Natural killer cell (primary cell): ENCODE results near the gene KLHDC10. TPM values are rescaled to one million over a fixed set of nuclear protein-coding genes. Genes with fewer than 3 reads are reported as not detected.

Source experiments
- ATAC-seq, 3 donors: fragments of 150-1000 bp in 2 of 3; fragments of 200-7000 bp in 1 of 3; cut with Tn5 transposase; 1 replicate in 1 of 3; 2 replicates in 2 of 3; pipeline ENCODE4 v1.10.0; 2021; ENCODE audit warnings: mild to moderate bottlenecking in 2 of 3, moderate library complexity in 2 of 3
- DNase-seq, 2 donors: peaks; one replicate each; pipeline versions ENCODE4 v3.0.0 to v3.0.0-alpha.2; 2013 to 2021; ENCODE audit warnings: mixed read lengths in 1 of 2
- H3K27ac ChIP-seq: one replicate; pipeline ENCODE4 v1.5.1; 2013; ENCODE audit warnings: mild to moderate bottlenecking, low read length
- H3K27me3 ChIP-seq: one replicate; pipeline ENCODE4 v1.6.1; 2013; ENCODE audit warnings: low read length; ENCODE audit not compliant: control insufficient read depth, insufficient read depth
- H3K36me3 ChIP-seq: one replicate; pipeline ENCODE4 v1.6.1; 2013; ENCODE audit warnings: low read length; ENCODE audit not compliant: control insufficient read depth, insufficient read depth
- H3K4me1 ChIP-seq: one replicate; pipeline ENCODE4 v1.6.1; 2013; ENCODE audit warnings: low read length; ENCODE audit not compliant: control insufficient read depth, insufficient read depth
- H3K4me3 ChIP-seq: one replicate; pipeline ENCODE4 v1.5.1; 2013; ENCODE audit warnings: low read length
- H3K9me3 ChIP-seq: one replicate; pipeline ENCODE4 v1.6.1; 2013; ENCODE audit warnings: low read length; ENCODE audit not compliant: control insufficient read depth, insufficient read depth
- H3K27ac Mint-ChIP-seq, 2 donors: one replicate each; pipeline ENCODE4 v1.8.0; 2022; ENCODE audit warnings: mild to moderate bottlenecking in 2 of 2, mixed read lengths in 2 of 2, moderate library complexity in 1 of 2
- H3K27me3 Mint-ChIP-seq, 2 donors: one replicate each; pipeline ENCODE4 v1.8.0; 2022; ENCODE audit warnings: low read depth in 2 of 2, mixed read lengths in 2 of 2
- H3K36me3 Mint-ChIP-seq: one replicate; pipeline ENCODE4 v1.8.0; 2022; ENCODE audit warnings: mixed read lengths
- H3K4me1 Mint-ChIP-seq, 2 donors: one replicate each; pipeline ENCODE4 v1.8.0; 2022; ENCODE audit warnings: mixed read lengths in 2 of 2
- H3K4me3 Mint-ChIP-seq: one replicate; pipeline ENCODE4 v1.8.0; 2022; ENCODE audit warnings: mild to moderate bottlenecking, moderate library complexity, mixed read lengths
- H3K9me3 Mint-ChIP-seq, 2 donors: one replicate each; pipeline ENCODE4 v1.8.0; 2022; ENCODE audit warnings: mixed read lengths in 2 of 2
- CTCF ChIP-seq: fragments of 200-600 bp; IDR thresholded peaks from one replicate; pipeline ENCODE4 v1.8.0; 2022; ENCODE audit warnings: antibody characterized with exemption
- WGBS: methylation state at CpG from one replicate; pipeline ENCODE4 v1.1.7; 2013; ENCODE audit warnings: missing lambda C conversion rate; ENCODE audit not compliant: insufficient coverage; 5-methylcytosine and 5-hydroxymethylcytosine counted together
- intact Hi-C: fragments of 100-400 bp; cut with micrococcal nuclease; formaldehyde crosslinking; loops from one replicate; pipeline ENCODE4 v1.14.2; 2022
- total RNA-seq, 4 donors: library from RNA; stranded (reverse); fragments of 120-200 nt in 1 of 4; gene quantifications; one replicate each; pipeline versions ENCODE4 v1.2.3 to v1.2.4, GENCODE V29; 2013 to 2022

KLHDC10 gene
- total RNA-seq, 3 donors from 2014 or later (not counting 1 experiment from before 2014, with no cell fraction given): 13.6 to 23.2 (median 21.9) TPM

- no peak overlapping the region for H3K27ac ChIP-seq
These were observed 22.3 kb downstream of the KLHDC10 start for GRCh38 chr7:130092598-130092997.

GRCh38 chr7:130095812-130096211 lies 25.5 kb downstream of the KLHDC10 start:
- H3K27me3 Mint-ChIP-seq: no peaks in the 10 kb centered on the region
- no peak overlapping the region for H3K27ac ChIP-seq
- H3K36me3 ChIP-seq: no peaks in the 10 kb centered on the region
- H3K9me3 Mint-ChIP-seq: no peaks in the 10 kb centered on the region
- ATAC-seq (no peak), DNase-seq (no peak)
- no peaks in the 10 kb centered on the region for H3K27me3 ChIP-seq
- no peaks in the 10 kb centered on the region for H3K36me3 Mint-ChIP-seq
- H3K27ac Mint-ChIP-seq: no peak overlapping the region
- intact Hi-C loops: no loop called here
- H3K4me3 ChIP-seq: no peak overlapping the region
- no peak overlapping the region for H3K4me3 Mint-ChIP-seq
- H3K4me1 ChIP-seq: no peaks in the 10 kb centered on the region
- H3K4me1 Mint-ChIP-seq: peaks cover 26 to 40% of the 10 kb centered on the region in 2 donors
- WGBS: 73% methylated on average over 1 of the region's 1 CpG
- no peak for TF ChIP-seq CTCF
- H3K9me3 ChIP-seq: no peaks in the 10 kb centered on the region

More at GRCh38 chr7:130092598-130092997, 22.3 kb downstream of the KLHDC10 start:
- H3K9me3 ChIP-seq: no peaks in the 10 kb centered on the region
- no peak for ATAC-seq
- H3K27me3 Mint-ChIP-seq: no peaks in the 10 kb centered on the region
- no peaks in the 10 kb centered on the region for H3K4me1 ChIP-seq
- no peak overlapping the region for H3K4me3 ChIP-seq
- intact Hi-C loops: no loop called here
- peak overlapping the region in 1 of 2 donors; percentile 80 for H3K27ac Mint-ChIP-seq
- no peaks in the 10 kb centered on the region for H3K36me3 ChIP-seq
- no peak for DNase-seq
- no peaks in the 10 kb centered on the region for H3K27me3 ChIP-seq
- peaks cover 15 to 31% of the 10 kb centered on the region in 2 donors for H3K4me1 Mint-ChIP-seq
- no peaks in the 10 kb centered on the region for H3K9me3 Mint-ChIP-seq
- no peaks in the 10 kb centered on the region for H3K36me3 Mint-ChIP-seq
- WGBS: 85% methylated on average over 2 of the region's 2 CpGs
- H3K4me3 Mint-ChIP-seq: no peak overlapping the region
- no peak for TF ChIP-seq CTCF

GRCh38 chr7:130096243-130096827 lies 26.0 kb downstream of the KLHDC10 start:
- no peaks in the 10 kb centered on the region for H3K9me3 ChIP-seq
- H3K27ac ChIP-seq: no peak overlapping the region
- ATAC-seq (no peak), DNase-seq (no peak)
- Mint-ChIP-seq H3K27me3 (no peaks in the 10 kb centered on the region), H3K4me1 (peaks cover 31 to 39% of the 10 kb centered on the region in 2 donors), H3K27ac (no peak overlapping the region), H3K36me3 (no peaks in the 10 kb centered on the region), H3K4me3 (no peak overlapping the region), H3K9me3 (no peaks in the 10 kb centered on the region)
- H3K36me3 ChIP-seq: no peaks in the 10 kb centered on the region
- H3K27me3 ChIP-seq: no peaks in the 10 kb centered on the region
- no peaks in the 10 kb centered on the region for H3K4me1 ChIP-seq
- 100% methylated on average over 2 of the region's 4 CpGs for WGBS
- H3K4me3 ChIP-seq: no peak overlapping the region
- no peak for TF ChIP-seq CTCF
- intact Hi-C loops: no loop called here

- Mint-ChIP-seq H3K4me1 (peaks cover 29 to 30% of the 10 kb centered on the region in 2 donors), H3K36me3 (no peaks in the 10 kb centered on the region), H3K9me3 (no peaks in the 10 kb centered on the region), H3K27ac (no peak overlapping the region), H3K27me3 (no peaks in the 10 kb centered on the region), H3K4me3 (no peak overlapping the region)
- Histone ChIP-seq H3K9me3 (no peaks in the 10 kb centered on the region), H3K4me1 (no peaks in the 10 kb centered on the region), H3K27ac (no peak overlapping the region), H3K4me3 (no peak overlapping the region), H3K27me3 (no peaks in the 10 kb centered on the region), H3K36me3 (no peaks in the 10 kb centered on the region)
- intact Hi-C loops: no loop called here
- TF ChIP-seq CTCF: no peak
- DNase-seq (no peak), ATAC-seq (no peak)
These were observed 29.0 kb downstream of the KLHDC10 start for GRCh38 chr7:130099331-130099730.
